ENCODE measurements around the gene MEF2D.

MEF2D gene

DNA sequence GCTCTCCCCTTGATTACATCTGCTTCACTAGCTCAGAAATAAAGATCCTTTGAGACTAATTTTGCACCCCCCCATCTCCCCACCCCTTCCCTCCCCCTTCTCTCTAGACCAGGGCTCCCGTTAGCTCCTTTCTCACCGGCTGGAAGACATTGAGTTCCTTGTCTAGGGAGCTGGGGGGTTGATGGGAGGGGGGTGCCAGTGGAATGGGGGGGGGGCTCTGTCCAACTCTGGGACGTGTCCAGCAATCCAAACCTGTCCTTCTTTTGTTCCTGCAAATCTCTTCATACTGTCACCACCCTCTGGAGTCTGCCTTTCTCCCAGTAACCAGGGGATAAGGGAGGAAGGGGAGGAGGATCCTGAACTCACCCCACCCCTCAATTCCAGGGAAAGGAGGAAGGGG lies 69.7 kb downstream of the MEF2D start:
- DNase-seq = peak in 12 of 51 donors; percentile 32 to 76 (median 57)

- DNase-seq = peak in 21 of 51 donors; percentile 32 to 84 (median 63)
Measured at GRCh38 chr1:156430303-156430702, 70.3 kb downstream of the MEF2D start.

DNA sequence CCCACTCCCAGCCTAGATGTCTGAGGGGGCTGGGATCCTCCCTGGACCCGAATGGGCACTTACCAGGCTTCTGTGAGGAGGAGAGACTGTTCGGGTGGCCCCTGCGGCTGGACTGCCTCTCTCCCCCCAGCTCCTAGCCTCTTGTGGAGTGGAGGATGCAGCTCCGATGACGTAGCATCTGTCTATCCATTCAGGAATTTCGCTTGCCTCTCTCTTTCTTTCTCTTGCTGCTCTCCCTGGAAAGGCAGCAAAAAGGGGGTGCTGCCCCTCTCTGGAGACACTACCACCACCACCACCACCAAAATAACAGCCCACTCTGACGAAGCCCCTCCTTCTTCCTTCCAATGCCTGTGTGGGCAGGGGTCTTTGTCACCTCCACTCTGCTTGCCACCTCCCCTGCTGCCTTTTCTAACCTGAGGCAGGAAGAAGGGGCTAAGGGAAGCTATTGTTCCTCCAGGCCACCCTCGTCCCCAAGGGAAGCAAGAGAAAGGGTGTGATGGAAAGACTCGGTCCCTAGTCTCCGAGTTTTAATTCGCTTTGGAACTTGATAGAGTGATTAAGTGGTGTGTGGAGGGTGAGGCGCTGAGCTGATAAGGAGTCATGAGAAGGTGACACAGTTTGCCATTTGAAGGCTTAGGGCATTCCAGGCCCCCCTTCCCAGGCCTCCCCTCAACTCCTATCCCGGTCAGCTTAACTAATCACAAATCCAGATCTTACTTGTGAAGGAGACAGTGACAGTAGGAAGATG lies 71.1 kb downstream of the MEF2D start:
- peak in 23 of 51 donors; percentile 14 to 71 (median 49) for DNase-seq

DNA sequence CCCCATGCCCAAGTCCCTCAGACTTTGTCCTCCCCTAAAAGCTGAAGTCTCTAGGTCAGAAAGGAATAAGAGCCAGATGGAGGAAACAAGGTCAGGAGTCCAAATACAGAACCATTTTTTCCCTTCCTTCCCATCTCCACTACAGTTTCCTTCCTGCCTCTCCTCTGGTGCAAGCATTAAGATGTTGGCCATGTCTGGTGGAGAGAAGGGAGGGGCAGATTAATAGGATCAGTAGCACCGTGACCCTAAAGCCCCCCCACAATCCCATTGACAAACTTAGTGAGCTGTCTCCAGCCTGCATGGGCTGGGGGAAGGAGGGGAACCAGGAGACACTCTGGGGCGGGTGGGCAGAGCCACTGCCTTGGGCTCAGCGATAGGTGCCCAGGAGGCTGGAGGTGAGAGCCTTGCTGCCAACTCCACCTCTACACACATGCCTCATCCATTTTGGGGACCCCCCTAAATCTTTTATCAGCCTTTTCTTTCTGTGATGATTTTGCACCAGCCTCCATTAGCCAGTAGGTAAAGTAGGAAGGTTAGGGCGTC lies 71.8 kb downstream of the MEF2D start:
- DNase-seq = no peak

DNA sequence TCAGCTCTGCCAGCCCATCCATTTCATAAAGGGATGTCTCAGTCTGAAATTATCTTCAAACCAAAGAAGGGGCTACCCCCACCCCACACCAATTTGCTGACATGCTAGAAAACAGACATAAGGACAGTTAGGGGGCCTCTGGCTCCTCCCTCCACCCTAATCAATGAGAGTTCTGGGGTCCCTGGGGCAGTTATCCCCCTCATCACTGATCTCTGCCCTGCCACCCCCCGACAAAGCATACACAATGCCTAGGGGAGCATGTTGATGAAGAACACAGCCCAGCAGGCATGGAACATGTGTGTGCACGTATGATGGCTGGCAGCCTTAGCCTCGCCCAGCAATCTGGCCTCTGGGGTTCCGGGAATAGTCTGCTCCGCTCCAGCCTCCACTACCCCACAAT lies 72.6 kb downstream of the MEF2D start:
- no peak for DNase-seq

DNA sequence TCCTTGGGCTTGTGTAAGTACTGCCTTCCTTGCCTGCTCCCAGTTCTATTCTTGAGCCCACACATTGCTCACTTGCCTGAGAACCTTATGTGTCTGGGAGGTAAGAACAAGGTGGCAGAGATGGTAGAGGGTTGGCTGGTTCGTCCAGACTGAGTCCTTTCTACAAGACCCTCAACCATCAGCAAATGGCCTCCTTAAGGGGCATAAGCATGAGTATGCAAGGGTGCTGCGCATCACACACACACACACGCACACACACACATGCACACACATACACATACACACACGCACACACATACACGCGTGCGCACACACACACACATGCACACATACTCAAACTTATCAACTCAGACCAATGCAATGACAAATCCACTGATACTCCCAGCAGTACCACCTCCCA lies 74.6 kb downstream of the MEF2D start:
- no peak for DNase-seq

DNA sequence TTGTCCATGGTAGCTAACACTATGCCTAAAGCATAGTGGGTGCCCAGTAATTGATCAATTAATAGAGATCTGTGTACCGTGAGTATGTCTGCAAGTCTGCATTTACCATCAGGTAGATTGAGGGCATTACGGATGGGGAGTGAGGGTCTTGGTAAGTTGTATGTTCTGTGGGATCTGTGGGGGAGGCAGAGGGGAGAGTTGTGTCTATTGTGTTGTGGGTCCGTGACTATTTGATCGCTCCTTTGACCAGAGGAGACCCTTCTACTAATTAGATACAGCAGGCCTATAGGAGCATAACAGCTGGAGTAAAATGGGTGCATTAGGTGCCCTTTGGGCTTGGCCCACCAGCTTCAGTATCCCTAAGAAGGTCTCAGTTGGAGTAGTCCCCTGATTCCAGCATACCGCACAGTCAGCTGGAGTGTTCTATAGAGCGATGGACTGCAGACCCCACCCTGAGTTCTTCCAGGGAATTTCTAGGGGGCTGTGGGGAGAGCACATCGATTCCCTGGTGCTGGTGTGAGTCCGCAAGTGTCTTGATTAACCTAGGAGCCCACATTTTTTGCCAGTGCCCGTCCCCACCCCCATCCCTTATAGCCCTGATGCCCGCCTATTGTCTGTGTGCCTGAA lies 75.7 kb downstream of the MEF2D start:
- DNase-seq = no peak

DNA sequence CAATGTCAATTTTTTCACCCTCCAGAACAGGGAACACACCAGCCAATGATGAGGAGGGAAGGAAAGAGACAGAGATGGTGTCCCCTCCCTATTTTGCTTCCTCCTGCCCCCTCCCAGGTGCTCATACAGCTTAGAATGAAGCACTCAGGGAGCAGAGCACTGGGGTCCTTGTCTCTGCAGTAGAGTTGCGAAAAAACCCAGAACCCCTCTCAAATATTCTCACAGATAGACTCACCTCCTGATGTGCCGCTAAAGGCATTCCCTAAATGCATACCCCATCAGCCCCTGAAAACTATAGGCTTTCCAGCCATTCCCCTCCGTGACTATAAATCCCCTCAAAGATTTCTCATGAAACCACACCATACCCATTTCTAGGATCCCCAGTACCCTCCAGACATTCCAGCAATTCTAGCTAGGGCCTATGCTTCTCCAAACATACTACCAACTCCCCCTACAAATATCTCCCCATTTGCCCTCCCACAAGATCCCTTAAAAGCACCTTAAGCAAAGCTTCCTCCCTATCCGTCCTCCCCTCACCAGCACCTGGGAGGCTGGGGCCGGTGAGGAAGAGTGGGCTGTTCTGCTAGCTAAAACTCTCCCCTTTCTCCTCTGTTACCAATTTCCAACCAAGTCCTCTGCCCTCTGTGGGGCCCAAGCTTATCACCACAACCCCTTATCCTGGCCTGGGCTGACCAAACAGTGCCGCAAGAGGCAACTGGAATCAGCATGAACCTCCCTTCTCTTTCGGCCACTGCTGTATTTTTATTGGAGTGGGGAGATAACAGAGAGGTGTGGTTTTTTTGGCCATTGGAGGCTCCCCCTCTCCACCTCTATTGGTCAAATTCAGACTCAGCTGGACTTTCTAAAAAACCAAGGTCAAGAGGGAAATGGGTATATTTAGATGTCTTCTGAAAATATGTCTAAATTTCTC lies 76.9 kb downstream of the MEF2D start:
- no peak for DNase-seq

DNA sequence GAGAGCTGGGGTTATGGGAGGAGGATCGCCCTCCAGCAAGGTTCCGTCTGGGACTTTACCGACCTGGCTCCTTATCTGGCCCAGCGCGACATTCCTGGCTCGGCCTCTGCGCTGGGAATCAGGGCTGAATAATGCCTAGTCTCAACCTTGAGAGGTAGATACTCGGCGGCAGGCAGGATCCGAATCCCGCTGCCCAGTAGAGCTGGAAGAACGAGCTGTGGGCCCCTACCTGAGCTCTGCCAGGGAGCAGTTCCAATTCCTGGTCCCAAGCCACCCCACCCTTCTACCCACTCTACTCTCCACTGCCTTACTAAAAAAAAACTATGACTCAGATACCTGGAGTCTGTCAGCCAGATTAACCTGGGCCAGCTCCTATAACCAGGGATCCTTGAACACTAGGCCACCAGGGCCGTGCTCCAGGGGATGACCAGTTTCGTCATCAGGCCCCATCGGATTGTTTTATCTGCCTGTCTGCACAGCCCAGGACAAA lies 77.9 kb downstream of the MEF2D start:
- DNase-seq = peak in 1 of 51 donors; percentile 30

DNA sequence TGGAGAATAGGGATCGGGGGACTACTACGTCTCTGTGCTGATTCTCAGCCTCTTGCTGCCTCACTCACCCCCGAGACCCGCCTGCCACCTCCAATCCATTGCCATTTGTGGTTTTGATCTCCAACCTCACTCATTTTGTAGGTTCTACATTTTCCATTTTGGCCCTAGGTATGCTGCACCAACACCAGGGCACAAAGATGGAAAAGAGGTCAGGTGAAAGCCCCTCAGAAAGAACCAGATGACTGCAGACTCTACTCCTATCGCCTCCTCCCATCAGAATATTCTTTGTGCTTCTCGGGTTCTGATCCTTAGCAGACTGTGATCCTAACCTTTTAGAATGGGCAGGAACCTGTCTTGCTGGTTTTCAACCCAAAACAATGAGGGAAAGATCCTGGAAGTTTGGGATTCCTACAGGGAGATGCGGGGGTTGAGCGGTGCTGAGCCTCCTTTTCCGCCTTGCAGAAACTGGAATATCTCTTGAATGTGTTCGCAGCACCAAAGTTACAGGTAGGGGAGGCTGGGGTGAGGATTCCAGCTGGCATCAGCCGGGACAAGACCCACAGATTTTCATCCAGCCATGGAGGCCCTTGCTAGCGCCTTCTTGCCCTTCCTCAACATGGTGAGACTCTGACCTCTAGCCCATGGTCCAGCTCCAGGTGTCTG lies 78.5 kb downstream of the MEF2D start:
- no peak for DNase-seq

- peak in 49 of 51 donors; percentile 41 to 93 (median 82) for DNase-seq
Measured at GRCh38 chr1:156421062-156421938, 79.3 kb downstream of the MEF2D start.

- DNase-seq = no peak
Measured at GRCh38 chr1:156420205-156421061, 80.1 kb downstream of the MEF2D start.

DNA sequence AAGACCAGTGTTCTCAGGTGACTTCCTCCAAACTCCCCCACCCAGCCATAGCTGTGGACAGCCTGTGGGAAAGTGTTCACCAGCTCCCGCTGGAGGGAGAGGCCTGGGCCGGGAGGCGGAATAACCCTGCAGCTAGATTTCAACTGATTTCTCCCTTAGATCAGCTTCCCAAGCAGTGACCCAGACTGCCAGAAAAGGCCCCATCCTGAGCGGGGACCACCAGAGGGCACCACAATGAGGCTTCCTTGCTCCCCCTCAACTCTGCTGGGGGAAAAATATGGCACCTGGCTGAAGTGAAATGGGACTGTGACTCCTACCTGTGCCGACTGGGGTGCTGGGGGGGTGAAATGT lies 80.7 kb downstream of the MEF2D start:
- peak in 2 of 51 donors; percentile 30 to 42 for DNase-seq

DNA sequence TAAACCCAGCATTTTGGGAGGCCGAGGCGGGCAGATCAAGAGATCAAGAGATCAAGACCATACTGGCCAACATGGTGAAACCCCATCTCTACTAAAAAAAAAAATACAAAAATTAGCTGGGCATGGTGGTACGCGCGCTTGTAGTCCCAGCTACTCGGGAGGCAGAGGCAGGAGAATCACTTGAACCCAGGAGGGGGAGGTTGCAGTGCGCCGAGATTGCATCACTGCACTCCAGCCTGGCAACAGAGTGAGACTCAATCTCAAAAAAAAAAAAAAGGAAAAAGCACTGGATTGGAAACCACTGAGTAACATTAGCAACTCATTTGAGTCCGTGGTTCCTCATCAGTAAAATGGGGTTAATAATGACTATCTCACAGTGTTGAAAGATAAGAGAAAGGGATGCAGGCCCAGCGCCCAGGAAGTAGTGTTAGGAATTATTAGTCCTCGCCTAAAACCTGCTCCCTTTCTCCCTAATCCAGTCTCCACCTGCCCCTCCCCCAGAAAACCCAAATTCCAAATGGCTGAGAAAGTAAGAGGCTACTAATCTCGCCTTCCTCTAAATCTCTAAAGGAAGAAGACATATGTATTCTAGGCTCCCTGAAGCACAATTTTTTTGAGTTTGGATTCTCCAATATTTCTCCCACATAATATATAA lies 82.0 kb downstream of the MEF2D start:
- DNase-seq = peak in 1 of 51 donors; percentile 31

DNA sequence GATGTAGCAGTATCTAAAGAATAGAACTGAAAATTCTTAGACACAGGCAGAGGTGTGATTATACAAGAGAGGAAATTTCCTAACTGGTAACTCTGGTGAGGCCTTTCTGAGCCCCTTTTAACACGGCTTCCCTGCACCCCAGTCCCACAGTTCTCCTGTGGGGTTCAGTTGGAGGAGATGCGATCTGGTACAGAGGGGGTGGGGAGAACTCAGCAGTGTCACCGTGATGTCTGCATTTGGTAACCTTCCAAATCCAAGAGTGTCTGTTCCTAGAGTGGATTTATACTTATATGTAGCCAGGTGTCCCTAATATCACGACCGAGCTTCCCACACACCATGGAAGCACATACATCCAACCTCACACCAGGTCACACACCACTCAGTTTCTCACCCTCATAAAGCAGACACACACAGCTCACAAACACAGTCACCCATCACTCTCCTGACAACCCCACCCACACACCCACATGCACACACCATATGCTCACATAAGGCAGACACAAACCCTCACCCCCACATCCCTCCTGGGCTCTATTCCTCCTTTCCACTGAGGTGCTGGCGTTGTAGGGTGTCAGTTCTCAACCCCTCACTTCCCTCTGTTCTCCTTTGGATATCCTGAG lies 83.1 kb downstream of the MEF2D start:
- peak in 1 of 51 donors; percentile 49 for DNase-seq

- DNase-seq = no peak
Measured at GRCh38 chr1:156416993-156417392, 83.6 kb downstream of the MEF2D start.

DNA sequence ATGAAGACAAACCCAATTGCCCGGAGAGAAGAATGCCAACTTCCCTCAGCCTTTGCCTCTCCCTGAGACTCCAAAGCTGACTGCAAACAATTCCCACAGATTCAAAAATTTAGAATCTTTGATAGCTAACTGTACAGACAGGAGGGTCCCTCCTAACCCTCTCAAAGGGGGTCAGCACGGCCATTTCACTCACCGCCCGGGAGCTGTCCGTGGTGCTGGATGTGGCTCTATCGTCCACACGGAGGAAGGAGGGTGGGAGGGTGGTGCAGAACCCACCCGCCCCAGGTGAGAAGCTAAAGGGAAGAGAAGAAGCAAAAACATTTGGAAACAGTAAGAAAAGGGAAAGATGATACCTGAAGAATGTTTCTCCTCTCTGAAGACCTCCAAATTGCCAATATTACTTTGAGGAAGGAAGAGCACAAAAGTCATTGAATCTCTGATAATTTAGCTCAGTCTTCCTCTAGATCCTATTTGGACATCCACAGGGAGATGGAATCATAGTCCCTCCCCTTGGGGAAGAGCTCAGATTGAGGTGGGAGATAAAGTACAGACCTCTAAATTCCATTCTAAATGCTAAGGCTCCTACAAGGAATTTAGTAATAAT lies 86.0 kb downstream of the MEF2D start:
- peak in 9 of 51 donors; percentile 24 to 57 (median 32) for DNase-seq

Data from hypothalamus (tissue), 51 donors.